ENCODE data around the gene BCAR3.
A peak's percentile ranks its signal among the peaks of the same experiment; 100 is the strongest.
"Not testable (repeated sequence)": the region's sequence is repeated elsewhere in the genome, so short reads cannot be mapped to it uniquely, and the experiment has no call there.

BCAR3 gene

DNA sequence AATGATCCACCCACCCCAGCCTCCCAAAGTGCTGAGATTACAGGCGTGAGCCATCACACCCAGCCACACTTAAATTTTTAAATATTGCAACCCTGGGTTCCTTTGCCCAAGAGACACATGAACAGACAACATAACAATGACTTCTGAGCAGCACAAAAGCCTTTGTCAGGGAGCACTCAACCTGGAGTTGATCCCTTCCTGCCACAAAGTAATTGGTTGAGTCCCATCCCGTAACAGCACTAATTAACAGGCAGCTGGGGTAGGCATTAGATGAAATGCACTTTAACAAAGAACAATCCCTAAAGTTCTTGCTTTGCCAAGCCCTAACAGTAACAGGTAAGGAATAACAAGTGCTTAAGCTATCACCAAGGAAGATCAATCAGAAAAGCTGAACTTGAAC, 5.9 kb upstream of the BCAR3 start:
- DNase-seq, result no peak

DNA sequence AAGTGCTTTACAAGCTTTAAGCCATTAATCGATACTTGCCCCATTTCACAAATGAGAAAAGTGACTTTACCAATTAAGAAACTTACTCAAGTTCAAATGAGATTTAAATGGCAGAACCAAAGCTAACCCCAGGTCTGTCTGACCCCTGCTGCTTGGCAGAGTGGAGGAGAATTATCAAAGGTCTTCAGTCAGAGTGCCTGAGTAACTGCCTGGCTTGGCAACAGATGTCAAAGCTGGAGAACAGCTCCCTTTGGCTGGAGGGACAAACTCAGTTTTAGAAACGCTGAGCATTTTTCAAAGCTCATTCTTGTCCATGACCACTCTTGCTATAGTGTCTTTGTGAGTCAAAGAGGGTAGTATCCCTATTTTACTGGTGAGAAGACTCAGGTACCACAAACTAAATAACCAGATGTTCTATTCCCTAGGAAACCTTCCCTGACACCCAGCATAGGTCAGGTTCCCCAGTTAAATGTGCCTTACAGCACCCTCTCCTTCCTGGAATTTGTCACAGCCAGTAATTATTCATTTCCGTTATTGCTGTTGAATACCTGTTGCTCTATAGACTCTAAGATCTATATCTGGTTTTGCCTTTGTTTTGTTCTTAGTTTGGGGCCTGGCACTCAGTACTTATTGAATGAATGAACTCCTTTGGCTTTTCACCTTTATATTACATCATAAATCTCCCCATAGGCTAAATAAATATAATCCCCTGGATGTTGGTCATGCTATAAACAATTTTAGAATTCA, 5.0 kb upstream of the BCAR3 start:
- no peak for DNase-seq

DNA sequence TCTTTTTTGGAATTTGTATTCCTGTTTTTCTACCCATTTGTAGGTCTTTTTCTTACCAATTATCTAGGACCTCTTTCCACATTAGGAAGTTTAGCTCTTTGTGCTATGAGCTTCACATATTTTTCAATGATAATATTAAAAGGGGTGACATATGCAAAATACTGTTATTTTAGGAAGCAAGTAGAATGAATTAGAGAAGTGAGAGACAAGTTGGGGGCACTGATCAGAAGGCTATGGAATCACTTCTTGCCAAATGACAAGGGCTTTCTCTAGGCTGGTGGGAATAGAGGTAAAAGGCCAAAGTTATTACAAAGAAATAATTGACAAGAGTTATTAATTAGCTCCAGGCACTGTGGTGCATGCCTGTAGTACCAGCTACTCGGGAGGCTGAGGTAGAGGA, 4.3 kb upstream of the BCAR3 start:
- no peak for DNase-seq

DNA sequence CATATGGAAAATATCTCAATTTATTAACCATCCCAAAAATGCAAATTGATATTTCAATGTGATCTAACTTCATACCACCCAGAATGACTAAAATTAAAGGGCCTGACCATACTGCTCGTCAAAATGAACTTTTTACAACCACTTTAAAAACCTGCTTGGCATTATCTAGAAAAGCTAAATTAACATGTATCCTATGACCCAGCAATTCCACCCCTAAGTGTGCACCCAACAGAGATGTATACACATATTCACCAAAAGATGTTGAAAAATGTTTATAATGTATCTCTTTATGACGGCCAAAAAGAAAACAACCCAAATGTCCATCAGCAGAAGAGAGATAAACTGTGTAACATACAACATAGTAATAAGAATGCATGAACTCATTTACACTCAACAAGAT, 1.6 kb upstream of the BCAR3 start:
- no peak for DNase-seq

DNA sequence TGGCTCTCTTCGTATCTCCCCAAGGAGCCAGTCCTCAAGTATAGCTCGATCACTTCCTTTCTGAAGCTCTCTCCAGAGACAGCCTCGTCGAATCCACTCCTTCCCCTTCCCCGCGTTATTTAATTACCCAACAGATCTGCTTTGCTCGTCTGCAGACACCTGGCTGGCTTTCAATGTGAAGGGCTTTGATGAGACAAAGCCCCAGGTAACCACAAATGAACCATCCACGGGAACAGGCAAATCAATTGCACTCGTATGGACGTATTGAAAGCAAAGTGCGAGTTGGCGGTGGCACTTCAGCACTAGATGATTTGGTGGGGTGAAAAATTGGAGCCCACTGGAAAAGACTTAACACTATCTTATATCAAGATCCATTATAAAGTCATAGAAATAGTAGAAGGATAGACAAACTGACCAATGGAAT, 364 bp upstream of the BCAR3 start:
- peak; percentile 28 to 63 for DNase-seq

DNA sequence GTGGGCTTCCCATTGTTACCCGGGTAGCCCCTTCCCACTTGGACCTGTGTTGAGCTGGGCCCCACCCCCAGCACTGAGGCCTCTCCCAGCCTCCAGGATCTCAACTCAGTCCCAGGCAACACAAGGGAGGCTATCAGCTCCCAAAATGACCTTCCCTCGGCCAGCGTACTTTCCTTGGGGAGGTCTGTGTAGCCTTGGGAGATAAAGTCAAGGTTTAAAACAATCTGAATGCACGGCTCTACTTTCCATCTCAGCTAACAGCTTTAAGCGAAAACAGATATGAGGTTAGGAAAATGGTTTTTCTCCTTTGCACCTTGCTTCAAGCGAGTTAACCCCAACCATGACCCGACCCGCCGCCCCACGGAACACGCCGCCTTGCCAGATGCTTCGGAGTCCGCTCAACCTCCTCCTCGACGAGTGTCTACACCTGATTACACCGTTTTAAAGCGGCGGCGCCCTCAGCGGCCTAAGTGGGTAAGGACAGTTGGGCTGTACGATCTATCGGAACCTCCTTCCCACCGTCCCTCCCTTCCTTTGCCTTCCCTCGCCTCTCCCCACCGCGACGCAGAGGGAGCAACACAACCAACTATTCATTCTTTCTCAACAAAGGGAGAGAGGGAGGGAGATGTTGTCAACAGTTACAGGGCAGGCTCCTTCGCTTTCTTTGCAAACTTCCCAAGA, 1.1 kb downstream of the BCAR3 start:
- DNase-seq, result peak; percentile 35 to 60

DNA sequence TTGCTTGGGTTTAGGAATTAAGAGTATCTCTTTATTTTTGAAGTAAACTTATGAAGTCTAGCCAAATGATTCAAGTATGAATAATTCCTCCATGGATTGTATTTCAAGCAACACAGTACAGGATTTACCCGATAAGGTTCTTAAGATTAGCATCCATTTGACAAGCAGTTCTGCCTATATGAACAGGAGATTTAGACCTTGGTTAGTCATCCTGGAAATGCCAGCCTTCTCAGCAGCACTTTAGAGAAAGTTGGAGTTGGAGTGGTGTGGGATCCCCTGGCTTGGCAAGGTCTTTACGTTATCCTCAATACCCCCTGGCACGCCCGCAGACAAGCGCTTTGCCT, 1.6 kb downstream of the BCAR3 start:
- no peak for DNase-seq

DNA sequence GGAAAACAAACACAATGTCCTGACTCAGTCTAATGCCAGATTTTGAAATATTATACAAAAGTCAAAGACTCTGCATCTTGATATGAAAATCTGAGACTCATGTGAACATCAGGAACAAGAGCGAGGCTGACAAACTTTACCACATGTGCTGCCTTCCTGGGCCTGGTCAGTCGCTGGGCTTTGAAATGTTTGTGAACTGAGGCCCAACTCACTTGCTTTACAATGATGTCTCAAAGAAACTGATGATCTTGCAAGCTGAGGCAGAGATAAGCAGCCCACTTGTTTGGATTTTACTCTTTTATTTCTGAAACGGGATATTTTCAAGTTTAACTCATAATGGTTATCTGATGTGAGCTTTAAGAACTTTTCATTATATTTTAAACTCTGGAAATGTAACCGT, 2.1 kb downstream of the BCAR3 start:
- DNase-seq, result no peak

DNA sequence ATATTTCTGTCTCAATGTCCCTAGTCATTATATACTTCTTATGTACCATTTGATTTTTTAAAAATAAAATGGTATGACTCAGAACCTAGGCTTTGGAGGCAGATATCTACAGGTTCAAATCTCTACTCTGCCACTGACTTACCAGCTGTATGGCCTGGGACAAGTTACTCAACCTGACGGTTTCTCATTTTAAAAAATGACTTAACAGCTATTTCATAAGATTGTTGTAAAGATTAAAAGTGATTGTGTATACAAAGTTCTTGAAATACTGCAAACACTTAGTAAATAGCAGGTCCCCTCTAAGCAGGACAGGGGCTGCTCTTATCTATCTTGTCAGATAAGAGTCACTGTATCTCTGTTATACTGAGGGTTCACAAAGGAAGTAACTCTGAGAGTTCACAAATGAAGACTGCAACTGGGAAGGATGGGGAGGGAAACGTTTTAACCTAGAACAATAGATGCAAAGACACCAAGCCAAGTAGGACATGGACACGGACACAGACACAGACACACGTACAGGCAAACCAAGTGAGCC, 2.6 kb downstream of the BCAR3 start:
- DNase-seq, result no peak

DNA sequence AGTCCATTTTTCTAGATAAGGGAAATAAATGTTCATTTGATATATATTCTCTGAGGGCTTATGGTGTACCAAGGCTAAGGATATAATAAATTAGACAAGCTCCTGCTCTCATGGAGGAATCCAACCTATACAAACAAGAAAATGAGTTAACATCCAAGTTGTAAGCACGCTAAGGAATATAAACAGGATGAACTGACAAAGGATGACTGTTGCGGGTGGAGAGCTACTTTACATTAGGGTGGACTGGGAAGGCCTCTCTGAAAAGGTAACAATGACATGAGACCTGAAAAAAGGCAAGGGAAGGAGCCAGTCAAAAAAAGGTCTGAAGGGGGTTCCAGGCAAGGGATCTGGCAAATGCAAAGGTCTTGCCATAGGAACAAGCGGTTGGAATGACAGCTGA, 3.1 kb downstream of the BCAR3 start:
- no peak for DNase-seq

DNA sequence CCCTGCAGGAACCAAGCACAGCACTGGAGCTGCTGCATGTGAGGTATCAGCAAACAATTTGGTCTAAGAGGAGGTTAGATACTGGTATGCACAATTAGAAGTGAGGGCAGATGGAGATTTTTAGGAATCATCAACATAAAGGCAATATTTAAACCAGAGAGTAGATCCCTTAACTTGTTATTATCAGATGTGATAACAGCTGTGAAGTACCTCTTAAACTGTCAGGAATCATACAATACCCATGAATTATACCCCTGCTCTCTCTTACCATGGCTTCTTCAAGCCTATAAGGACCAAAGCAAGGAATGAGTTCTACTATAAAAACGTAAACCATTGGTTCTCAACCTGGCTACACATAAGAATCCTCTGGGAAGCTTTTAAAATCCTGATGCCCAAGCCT, 3.9 kb downstream of the BCAR3 start:
- no peak for DNase-seq

DNA sequence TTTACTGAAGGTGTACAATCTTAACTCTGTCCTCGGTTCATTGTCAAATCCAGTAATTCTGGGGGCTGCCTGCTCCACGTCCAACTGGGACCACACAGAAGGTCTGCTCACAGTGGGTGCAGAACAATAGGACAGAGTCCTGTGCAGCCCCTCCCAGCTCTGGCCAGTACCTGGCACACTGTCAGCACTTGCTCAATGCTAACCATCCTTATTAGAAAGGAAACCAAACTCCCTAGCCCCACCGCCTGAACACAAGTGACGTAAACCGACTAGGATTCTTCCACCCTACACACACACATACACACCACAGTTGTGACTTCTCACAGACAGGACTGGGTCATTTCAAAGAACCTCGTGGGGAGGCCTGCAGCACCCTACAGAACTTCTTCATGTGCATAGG, 5.2 kb downstream of the BCAR3 start:
- DNase-seq, result no peak

DNA sequence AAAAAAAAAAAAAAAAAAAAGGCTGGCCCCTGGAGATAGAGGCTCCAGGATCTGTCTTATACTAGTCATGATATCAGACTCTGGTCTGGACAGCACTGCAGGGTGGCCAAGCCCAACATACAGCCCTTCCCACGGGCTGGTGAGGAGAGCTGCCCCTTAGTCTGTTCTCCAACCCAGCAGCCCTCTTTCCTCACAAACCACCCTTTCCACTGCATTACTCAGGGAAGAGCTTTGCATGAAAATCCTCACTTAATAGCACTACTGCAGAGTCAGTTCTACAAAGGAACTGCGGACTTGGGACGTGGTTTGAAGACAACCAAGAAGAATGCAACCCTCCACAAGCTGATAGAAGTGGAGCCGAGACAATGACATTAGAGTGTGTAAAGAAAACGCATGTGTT, 5.7 kb downstream of the BCAR3 start:
- DNase-seq, result no peak

DNA sequence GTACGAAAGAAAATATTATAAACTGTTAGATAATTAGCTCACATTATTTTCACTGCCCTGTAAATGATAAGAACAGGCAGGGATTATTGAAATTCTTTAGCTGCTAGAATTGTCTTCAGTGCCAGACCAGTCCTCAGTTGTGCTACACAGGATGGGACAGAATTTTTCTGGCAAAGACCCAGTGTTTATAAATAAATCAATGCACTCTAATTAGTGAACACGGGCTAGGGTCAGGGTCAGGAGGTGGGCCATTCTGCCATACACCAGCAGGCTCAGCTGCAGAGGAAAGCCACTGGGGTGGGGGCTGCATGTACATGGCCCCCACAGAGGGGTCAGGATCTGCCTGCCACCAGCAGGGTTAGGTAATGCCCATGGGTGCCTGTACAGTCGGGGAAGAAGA, 6.4 kb downstream of the BCAR3 start:
- DNase-seq, result no peak

DNA sequence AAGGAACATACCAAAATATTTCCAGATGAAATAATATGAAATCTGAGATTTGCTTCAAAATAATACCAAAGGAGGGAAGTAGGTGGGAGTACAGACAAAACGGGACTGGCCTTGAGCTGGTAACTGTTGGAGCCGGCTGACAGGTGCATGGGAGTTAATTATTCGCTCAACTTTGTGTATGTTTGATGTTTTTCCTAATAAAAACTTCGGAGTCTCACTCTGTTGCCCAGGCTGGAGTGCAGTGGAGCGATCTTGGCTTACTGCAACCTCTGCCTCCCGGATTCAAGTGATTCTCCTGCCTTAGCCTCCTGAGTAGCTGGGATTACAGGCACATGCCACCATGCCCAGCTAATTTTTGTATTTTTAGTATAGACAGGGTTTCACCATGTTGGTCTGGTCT, 7.6 kb downstream of the BCAR3 start:
- DNase-seq, result not testable (repeated sequence)

DNA sequence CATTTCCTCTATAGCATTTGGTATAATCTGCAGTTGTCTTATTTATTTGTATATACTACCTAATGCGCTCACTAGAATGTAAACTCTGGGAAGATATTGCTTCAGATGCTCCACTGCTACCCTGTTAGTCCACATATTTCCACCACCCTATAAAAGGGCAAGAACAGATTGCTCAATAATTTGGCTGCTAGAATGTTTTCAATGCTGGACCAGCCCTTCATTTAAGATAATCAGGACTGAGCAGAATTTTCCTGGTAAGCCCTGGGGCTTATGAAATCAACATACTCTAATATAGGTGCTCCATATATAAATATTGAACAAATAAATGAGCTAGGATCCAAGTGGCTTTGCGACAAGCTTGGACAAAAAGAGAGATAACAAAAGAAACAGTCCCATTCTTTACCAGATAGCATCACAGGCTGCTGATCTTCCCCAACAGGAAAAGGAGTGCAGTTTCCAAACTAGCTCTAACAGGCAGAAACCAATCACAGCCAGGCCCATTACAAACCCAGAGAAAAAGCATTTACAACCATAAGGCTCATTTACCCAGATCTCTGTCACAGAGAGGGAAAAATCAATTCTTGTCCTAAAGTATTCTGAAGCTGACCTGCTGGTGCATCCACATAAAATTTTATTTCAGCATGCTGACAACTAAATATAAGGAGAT, 8.3 kb downstream of the BCAR3 start:
- no peak for DNase-seq

DNA sequence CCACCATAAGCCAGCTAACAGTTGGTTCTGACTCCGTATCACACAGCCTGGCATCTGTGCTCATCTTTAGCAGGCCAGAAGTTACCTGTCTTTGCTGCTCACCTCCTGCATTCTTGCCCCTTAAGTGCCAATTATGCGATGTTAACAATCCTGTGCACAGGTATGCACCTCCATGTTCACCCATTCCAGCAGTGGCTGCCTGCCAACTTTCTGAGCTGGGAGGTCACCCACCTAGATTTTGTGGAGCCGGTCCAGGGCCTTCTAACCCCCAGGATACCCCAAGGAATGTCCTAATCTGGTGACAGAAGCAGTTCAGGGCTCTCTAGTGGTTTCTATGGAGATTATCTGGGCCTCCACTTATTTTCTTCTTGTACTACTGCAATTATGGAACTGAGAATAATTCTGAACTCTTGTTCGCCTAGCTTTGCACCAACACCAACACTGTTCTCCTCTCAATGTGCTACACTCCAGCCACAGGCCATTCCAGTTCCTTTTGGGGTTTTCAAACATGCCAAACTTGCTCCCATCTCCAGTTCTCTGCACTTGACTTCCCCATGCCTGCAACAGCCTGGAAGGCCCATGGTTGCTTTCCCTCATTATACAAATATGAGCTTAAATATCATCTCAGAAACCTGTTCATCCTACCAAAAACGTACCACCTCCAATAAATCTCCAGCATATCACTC, 9.0 kb downstream of the BCAR3 start:
- DNase-seq, result no peak

DNA sequence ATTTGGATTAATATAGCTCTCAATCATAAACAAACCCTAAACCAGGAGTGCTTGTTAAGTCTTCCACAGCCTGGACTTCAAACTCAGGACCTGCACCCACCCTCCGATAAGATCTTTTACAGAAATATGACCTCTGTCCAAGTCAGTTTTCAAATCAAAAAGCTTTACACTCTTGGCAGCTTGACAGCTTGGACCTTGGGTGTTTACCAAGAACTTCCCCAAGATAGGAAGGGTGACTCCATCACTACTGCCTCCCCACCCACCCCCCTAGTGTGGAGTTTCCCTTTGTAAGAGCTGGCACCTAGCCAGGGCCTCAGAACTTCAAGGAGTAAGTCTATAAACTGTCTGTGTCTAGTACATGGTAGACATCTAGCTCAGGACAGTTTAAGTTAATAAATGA, 9.6 kb downstream of the BCAR3 start:
- no peak for DNase-seq

DNA sequence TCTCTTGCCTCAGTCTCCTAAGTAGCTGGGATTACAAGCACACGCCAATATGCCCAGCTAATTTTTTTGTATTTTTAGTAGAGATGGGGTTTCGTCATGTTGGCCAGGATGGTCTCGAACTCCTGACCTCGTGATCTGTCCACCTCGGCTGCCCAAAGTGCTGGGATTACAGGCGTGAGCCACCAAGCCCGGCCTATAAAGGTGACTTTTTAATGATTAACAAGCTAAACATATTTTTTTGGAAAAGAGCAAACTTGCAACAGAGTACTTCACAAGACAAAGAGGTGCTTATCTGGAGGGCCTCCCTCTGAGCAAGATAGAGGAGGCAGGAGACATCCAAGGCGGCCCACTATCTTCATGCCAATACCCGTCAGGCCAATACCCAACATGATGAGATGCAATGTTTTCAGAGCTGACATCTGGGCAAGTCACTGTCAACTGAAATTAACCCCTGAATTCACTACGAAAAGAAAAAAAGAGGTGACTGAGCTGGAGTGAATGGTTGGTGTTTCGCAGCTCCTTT, 10.5 kb downstream of the BCAR3 start:
- no peak for DNase-seq

DNA sequence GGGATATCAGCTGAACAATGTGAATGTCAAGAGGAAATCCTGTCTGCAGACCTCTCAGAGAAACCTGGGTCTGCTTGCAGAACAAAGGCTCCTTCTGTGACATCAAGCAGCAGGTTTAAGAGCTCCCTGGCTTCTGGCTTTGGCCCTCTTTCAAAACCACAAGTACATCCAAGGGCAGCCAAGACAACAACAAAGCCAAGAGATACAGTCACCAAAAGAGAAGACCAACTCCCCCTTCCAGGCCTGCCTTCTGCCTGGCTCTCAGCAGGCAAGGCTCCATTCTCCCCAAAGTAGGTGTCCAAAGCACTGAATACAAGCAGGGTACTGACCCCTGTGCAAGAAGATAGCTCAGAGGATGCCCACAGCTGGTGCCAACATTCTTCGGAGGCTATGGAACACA, 11.5 kb downstream of the BCAR3 start:
- DNase-seq, result no peak

DNA sequence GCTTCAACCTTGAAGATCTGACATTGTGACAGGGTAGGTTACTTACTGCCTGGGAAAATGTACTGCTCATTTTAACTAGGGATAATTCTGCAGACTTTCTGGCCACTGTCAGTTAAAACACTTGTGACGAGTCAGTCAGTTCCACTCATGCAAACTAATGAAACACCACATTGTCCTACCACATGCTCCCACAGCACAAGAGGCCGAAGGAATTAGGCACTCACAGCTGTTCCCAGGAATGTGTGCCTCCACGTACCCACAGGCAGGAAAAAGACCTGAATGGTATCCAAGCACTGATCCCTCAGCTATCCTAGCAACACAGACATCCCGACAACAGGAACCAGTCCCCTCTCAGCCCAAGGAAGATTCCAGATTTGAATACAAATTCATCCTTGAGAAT, 12.3 kb downstream of the BCAR3 start:
- no peak for DNase-seq

DNA sequence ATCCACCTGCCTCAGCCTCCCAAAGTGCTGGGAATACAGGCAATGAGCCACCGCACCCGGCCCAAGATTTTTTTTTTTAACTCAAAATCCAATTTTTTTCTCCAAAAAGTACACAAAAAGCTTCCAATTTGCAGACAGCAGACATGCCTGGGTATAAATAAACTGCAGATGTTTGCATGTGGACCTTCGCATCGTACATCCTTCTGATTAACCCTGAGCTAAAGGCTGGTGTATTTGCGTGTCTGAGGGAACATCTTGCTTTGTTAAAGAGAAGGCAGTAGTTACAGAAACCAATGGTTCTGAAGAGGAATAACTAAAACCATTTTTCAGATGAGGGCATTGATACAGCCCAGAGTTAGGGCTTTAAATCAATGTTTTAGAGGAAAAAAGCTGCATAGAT, 12.7 kb downstream of the BCAR3 start:
- DNase-seq, result no peak

DNA sequence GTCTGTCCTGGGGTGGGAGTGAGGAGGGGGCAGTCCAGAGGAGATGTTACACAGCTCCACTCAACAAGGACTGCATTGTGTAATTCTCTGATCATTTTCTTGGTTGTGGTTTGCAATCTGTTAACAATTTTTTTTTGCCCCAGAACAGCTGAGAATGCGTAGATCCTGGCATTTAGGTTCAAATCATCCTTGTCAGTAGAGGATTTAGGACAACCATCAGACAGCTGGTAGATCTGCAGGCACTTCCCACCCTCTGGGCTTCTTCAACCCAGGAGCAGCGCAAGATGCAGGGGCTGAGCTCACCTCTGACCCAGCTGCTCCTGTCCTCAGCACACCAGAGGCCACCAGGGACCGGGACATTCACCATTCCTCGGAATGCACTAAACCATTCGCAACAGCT, 13.5 kb downstream of the BCAR3 start:
- DNase-seq, result no peak
